Measurements from ENCODE around the gene SNN.

SNN gene

DNA sequence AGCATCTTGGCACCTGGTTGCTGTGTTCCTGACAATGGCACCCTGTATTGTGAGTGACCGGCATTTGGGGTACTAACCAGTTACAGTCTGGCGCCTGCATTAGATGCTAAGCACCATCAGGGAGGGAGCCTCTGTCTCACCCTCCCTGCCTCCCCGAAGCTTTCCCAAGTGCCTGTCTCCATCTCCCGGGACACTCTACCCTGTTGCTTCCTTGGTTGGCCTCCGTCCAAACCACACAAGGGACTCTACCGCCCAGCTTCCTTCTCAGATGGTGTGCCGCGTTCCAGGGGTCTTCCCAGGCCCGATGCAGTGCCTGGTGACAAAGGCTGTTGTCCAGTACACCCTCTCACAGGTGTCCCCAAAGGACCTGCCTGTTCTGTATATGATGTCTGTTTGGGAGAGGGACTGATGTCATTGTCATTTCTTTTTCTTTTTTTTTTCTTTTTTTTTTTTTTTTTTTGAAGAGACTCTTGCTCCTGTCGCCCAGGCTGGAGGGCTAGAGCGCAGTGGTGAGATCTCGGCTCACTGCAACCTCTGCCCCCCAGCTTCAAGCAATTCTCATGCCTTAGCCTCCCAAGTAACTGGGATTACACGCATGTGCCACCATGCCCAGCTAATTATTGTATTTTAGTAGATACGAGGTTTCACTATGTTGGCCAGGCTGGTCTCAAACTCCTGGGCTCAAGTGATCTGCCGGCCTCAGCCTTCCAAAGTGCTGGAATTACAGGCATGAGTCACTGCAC, 6.7 kb downstream of the SNN start:
- no peaks in the 10 kb centered on the region for H3K27me3 ChIP-seq (ENCODE audit: control insufficient read depth, insufficient read depth, low read length)
- H3K36me3 ChIP-seq (ENCODE audit: control insufficient read depth, insufficient read depth, low read length), result peaks cover 45% of the 10 kb centered on the region
- peaks cover 8% of the 10 kb centered on the region for H3K4me1 ChIP-seq (ENCODE audit: control insufficient read depth, insufficient read depth, low read length)
- no peaks in the 10 kb centered on the region for H3K9me3 ChIP-seq (ENCODE audit: control insufficient read depth, insufficient read depth, low read length)
- H3K4me3 ChIP-seq (ENCODE audit: low read depth, low read length), result no peak overlapping the region
- H3K27ac ChIP-seq (ENCODE audit: low read depth, low read length), result no peak overlapping the region
- no peak overlapping the region for H3K9ac ChIP-seq (ENCODE audit: low read depth, low read length)

DNA sequence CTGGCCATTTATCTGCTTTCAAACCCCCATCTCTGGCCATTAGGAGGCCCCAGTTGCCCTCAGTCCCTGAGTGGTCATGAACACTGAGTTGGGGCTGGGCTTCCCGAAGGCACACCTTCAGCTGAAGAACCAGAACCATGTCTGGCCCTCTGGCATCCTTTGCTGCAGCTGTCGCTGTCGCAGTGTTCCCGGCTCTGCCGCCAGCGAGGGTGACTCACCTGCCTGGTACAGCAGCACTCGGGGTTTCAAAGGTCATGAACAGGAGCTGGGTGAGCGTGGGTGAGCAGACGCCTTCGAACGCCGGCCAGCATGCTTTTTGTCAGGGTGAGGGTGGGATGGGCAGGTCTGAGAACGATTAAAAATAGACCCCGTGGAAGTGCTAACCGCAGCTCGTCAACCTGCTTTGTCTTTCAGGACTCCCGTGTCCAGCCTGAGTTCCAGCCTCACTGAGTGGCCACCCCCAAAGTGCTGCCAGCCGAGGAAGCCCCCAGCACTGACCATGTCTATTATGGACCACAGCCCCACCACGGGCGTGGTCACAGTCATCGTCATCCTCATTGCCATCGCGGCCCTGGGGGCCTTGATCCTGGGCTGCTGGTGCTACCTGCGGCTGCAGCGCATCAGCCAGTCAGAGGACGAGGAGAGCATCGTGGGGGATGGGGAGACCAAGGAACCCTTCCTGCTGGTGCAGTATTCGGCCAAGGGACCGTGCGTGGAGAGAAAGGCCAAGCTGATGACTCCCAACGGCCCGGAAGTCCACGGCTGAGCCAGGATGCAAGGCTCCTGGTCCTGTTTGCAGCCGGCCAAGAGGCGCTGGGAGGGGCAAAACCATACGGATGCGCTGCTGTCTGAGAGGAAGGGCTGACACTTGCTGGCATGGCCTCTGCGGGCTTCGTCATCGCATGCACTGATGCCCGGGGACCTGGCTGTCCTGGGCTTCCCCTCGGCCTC, 7.6 kb downstream of the SNN start:
- no peaks in the 10 kb centered on the region; the same call in 1 of the 2 replicates for H3K4me1 ChIP-seq (ENCODE audit: control insufficient read depth, insufficient read depth, low read length)
- H3K36me3 ChIP-seq (ENCODE audit: control insufficient read depth, insufficient read depth, low read length), result peaks cover 45% of the 10 kb centered on the region
- H3K9ac ChIP-seq (ENCODE audit: low read depth, low read length), result no peak overlapping the region

DNA sequence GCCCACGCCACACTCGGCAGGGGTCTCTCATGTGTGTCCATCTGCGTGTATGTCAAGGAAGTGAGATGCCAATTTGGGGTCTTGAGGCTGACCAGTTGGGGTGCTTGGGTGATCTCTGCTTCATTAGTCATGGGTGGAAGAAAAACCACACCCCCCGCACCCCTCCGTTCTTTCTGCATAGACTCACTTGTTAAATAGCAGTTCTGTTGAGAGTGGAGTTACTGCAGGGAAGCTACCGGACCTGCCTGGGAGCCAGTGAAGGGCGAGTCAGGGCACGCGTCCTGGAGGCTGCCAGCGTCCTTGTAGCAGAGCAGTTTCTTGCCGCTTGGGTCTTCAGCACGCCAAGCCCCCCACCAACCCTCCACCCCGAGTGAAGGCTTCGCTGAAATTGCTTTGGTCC, 8.5 kb downstream of the SNN start:
- no peaks in the 10 kb centered on the region for H3K9me3 ChIP-seq (ENCODE audit: control insufficient read depth, insufficient read depth, low read length)
- H3K27me3 ChIP-seq (ENCODE audit: control insufficient read depth, insufficient read depth, low read length), result no peaks in the 10 kb centered on the region
- no peaks in the 10 kb centered on the region; the same call in 1 of the 2 replicates for H3K4me1 ChIP-seq (ENCODE audit: control insufficient read depth, insufficient read depth, low read length)
- H3K27ac ChIP-seq (ENCODE audit: low read depth, low read length), result no peak overlapping the region
- H3K9ac ChIP-seq (ENCODE audit: low read depth, low read length), result no peak overlapping the region
- H3K4me3 ChIP-seq (ENCODE audit: low read depth, low read length), result no peak overlapping the region
- peaks cover 45% of the 10 kb centered on the region for H3K36me3 ChIP-seq (ENCODE audit: control insufficient read depth, insufficient read depth, low read length)

More for the DNA sequence above, 7.6 kb downstream of the SNN start:
- Histone ChIP-seq H3K9me3 (ENCODE audit: control insufficient read depth, insufficient read depth, low read length) (no peaks in the 10 kb centered on the region), H3K27me3 (ENCODE audit: control insufficient read depth, insufficient read depth, low read length) (no peaks in the 10 kb centered on the region), H3K4me3 (ENCODE audit: low read depth, low read length) (no peak overlapping the region), H3K27ac (ENCODE audit: low read depth, low read length) (no peak overlapping the region)

DNA sequence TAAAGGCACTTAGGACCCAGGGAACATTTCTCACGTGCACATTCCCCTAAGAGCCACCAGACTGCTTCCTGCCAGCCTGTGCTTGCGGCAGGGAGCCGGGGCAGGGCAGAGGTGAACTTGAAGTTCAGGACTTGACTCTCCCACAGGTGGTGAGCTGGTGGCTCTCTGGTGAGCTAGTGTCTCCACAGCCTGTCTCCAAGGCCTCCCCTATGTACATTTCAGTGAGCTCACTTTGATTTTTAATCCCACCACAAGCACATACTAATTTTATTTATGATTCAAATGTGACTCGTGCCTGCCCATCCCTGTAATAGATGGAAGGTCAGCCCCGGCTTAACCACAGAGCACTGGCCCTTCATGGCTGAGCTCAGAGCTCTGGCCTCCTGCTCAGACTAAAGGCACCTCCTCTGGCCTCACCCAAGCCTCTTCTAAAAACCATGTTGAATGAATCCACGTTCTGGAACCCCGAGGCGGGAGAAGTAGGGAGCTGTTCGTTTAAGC, 9.2 kb downstream of the SNN start:
- H3K27ac ChIP-seq (ENCODE audit: low read depth, low read length), result no peak overlapping the region
- no peaks in the 10 kb centered on the region for H3K9me3 ChIP-seq (ENCODE audit: control insufficient read depth, insufficient read depth, low read length)
- H3K4me3 ChIP-seq (ENCODE audit: low read depth, low read length), result no peak overlapping the region
- H3K9ac ChIP-seq (ENCODE audit: low read depth, low read length), result no peak overlapping the region
- H3K36me3 ChIP-seq (ENCODE audit: control insufficient read depth, insufficient read depth, low read length), result peaks cover 45% of the 10 kb centered on the region
- H3K27me3 ChIP-seq (ENCODE audit: control insufficient read depth, insufficient read depth, low read length), result no peaks in the 10 kb centered on the region
- peaks cover 3% of the 10 kb centered on the region; the same call in 1 of the 2 replicates for H3K4me1 ChIP-seq (ENCODE audit: control insufficient read depth, insufficient read depth, low read length)

DNA sequence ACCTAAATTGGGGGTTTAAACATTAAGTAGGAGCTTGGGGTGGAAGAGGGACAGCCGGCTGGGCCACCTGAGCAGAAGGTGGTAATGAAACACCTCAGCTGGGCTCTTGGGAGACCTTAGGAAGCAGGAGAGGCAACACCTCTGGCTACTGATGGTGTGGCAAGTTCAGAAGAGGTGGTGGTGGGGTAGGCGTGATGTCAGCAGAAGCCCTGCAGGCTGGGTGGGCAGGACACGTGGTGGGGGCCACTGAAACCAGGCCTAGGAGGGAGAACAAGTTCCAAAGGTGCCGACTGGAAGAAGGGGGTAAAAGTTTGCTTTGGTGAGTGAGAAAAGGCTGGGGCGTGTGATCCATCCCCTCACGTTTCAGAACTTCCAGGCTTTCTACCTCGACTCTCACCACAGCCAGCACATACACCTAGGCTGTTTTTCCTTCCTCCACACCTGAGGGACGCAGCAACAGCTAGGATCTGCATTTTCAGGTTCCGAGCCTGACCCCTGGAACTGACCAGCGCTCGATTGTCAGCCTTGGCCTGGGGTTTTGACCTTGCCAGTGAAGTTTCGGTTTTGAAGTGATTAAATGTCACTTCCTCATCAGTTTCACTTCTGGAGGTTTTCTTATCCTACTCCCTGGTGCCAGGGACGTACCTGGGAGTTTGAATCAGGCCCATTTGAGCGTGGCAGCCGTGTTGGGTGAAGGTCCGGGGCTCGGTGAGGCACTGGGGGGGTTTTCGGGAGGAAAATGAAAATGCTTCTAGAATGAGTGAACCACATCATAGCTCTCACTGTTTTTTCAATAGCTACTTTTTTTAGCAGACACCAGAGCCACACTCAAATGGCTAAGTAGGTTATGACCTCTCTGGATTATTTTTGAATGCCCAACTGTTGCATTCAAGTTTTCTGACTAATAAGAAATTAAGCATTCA, 10.0 kb downstream of the SNN start:
- Histone ChIP-seq H3K9me3 (ENCODE audit: control insufficient read depth, insufficient read depth, low read length) (no peaks in the 10 kb centered on the region), H3K36me3 (ENCODE audit: control insufficient read depth, insufficient read depth, low read length) (peaks cover 52% of the 10 kb centered on the region), H3K9ac (ENCODE audit: low read depth, low read length) (no peak overlapping the region), H3K4me3 (ENCODE audit: low read depth, low read length) (no peak overlapping the region), H3K27me3 (ENCODE audit: control insufficient read depth, insufficient read depth, low read length) (no peaks in the 10 kb centered on the region), H3K4me1 (ENCODE audit: control insufficient read depth, insufficient read depth, low read length) (peaks cover 3% of the 10 kb centered on the region; the same call in 1 of the 2 replicates), H3K27ac (ENCODE audit: low read depth, low read length) (no peak overlapping the region)

DNA sequence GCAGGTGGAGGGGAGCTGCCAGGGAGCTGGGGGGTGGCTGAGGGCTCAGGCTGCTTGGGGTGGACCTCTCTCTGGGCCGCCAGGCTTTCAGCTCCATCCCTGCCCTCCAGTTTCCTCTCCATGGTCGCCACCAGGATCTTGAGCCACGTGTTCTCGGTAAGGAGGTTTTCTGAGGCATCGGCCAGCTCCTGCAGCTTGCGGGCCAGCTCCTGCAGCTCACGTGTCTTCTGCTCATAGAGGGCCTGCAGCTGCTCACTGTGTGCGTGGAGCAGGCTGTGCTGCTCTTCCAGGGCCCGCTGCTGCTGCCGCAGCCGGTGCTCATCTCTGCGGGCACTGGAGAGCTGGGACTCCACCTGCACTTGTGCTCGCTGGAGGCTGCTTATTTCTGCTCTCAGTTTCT, 11.0 kb downstream of the SNN start:
- Histone ChIP-seq H3K4me3 (ENCODE audit: low read depth, low read length) (no peak overlapping the region), H3K27ac (ENCODE audit: low read depth, low read length) (no peak overlapping the region), H3K4me1 (ENCODE audit: control insufficient read depth, insufficient read depth, low read length) (peaks cover 3% of the 10 kb centered on the region; the same call in 1 of the 2 replicates), H3K9me3 (ENCODE audit: control insufficient read depth, insufficient read depth, low read length) (no peaks in the 10 kb centered on the region), H3K9ac (ENCODE audit: low read depth, low read length) (no peak overlapping the region), H3K27me3 (ENCODE audit: control insufficient read depth, insufficient read depth, low read length) (no peaks in the 10 kb centered on the region), H3K36me3 (ENCODE audit: control insufficient read depth, insufficient read depth, low read length) (peaks cover 63% of the 10 kb centered on the region)

DNA sequence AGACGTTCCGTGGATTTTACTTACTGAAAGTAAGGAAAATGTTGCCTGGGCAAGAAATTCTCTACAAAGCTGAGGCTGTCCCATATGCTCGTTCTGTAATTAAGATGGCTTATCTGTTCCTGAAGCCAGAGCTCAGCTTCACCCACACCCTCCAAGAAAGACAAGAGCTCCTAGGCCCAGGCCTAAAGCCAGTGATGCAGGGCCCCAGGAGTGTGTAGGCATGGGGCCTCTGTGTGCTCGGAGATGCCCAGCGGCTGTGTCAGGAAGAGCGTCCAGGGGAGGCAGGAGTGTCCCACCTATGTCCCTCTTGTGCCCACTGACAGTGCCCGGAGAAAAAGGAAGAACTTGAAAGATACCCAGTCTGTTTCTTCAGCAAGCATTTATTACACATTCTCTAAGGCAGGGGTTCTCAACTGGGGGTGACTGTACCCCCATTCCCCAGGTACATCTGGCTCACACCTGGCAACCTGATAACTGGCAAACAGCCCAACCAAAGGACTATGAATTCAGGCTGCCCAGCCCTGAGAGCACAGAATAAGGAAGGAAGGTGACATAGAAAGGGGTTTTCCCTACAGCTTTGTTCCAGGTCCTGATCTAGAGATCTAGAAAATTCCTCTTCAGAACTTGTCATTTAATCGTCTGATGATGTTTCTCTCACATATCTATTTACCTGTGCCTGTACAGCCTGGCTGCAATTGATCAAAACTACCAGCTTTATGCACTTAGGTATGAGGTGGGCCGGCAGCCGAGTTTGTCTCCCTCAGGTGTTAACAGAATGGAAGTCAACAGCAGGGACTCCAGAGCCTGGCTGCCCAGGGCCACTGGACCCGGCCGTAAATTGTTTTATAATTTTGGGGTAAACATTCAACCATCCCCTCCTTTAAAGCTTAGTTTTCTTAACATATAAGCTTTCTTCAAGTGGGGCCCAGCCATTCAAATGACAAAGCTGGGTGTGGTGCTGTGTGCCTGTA, 12.0 kb downstream of the SNN start:
- Histone ChIP-seq H3K4me1 (ENCODE audit: control insufficient read depth, insufficient read depth, low read length) (peaks cover 3% of the 10 kb centered on the region; the same call in 1 of the 2 replicates), H3K4me3 (ENCODE audit: low read depth, low read length) (no peak overlapping the region), H3K36me3 (ENCODE audit: control insufficient read depth, insufficient read depth, low read length) (peaks cover 70% of the 10 kb centered on the region), H3K27ac (ENCODE audit: low read depth, low read length) (no peak overlapping the region), H3K9me3 (ENCODE audit: control insufficient read depth, insufficient read depth, low read length) (no peaks in the 10 kb centered on the region), H3K9ac (ENCODE audit: low read depth, low read length) (no peak overlapping the region), H3K27me3 (ENCODE audit: control insufficient read depth, insufficient read depth, low read length) (no peaks in the 10 kb centered on the region)

DNA sequence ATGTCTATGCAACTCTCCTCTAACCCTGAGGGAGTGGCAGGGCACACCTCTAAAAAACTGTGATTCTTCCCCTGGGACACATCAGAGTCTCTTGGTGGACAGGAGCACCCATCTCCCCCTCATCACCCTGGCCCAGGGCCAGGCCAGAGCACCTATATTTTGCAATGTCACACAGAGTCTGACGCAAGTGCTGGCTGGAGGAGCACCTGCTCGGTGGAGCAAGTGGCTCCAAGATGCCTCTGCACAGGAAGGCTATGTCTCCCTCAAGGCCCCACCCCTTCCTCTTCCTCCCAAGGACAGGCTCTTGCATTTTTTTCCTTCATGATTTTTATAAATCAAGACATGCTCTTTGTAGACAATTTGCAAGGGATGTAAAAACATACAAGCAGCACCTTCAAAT, 13.3 kb downstream of the SNN start:
- Histone ChIP-seq H3K27ac (ENCODE audit: low read depth, low read length) (no peak overlapping the region), H3K4me3 (ENCODE audit: low read depth, low read length) (no peak overlapping the region), H3K27me3 (ENCODE audit: control insufficient read depth, insufficient read depth, low read length) (no peaks in the 10 kb centered on the region), H3K9me3 (ENCODE audit: control insufficient read depth, insufficient read depth, low read length) (no peaks in the 10 kb centered on the region), H3K9ac (ENCODE audit: low read depth, low read length) (no peak overlapping the region), H3K36me3 (ENCODE audit: control insufficient read depth, insufficient read depth, low read length) (peaks cover 68% of the 10 kb centered on the region), H3K4me1 (ENCODE audit: control insufficient read depth, insufficient read depth, low read length) (peaks cover 3% of the 10 kb centered on the region; the same call in 1 of the 2 replicates)

DNA sequence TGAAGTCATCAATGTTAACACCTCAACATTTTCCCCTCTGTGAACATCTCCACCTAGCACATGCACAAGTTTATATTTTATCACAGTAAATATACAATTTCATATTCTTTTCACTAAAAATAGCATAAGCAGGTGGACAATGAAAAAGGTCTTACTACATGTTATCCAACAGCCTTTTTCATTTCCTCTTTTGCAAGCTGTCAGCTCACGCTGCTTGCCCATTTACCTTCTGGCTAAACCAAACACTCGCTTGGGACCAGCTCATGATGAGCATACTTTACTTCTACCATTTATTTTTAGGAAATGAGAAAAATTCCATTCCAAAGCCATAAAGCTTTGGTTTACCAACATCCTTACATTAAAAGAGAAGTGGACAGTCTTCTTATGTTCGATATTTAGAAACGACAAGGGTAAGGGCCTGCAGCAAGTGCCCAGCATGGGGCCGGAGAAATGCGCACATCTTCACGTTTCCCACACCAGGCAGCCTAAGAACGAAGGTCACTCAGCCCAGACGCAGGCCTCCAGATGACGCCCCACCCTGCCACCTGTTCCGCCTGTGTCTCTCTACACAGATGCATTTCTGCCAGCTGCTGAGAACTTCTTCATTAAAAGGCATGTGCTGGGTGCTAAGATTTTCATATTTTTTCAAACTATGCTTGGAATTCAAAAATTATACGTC, 13.9 kb downstream of the SNN start:
- H3K9me3 ChIP-seq (ENCODE audit: control insufficient read depth, insufficient read depth, low read length), result no peaks in the 10 kb centered on the region
- H3K4me1 ChIP-seq (ENCODE audit: control insufficient read depth, insufficient read depth, low read length), result peaks cover 3% of the 10 kb centered on the region; the same call in 1 of the 2 replicates
- H3K27ac ChIP-seq (ENCODE audit: low read depth, low read length), result no peak overlapping the region
- no peak overlapping the region for H3K4me3 ChIP-seq (ENCODE audit: low read depth, low read length)
- H3K27me3 ChIP-seq (ENCODE audit: control insufficient read depth, insufficient read depth, low read length), result no peaks in the 10 kb centered on the region
- H3K9ac ChIP-seq (ENCODE audit: low read depth, low read length), result no peak overlapping the region
- H3K36me3 ChIP-seq (ENCODE audit: control insufficient read depth, insufficient read depth, low read length), result peaks cover 68% of the 10 kb centered on the region
